GM18502 (cell line): ENCODE data around the gene UGT2B15.

Experiments
- ATAC-seq: cut with Tn5 transposase; IDR thresholded peaks from one replicate; pipeline ENCODE4 v1.9.1; 2021; ENCODE audit warnings: mild to moderate bottlenecking; ENCODE audit not compliant: unreplicated experiment, poor library complexity

The UGT2B15 gene

GRCh38 chr4:68657022-68657594 is 13.3 kb downstream of the UGT2B15 start:
- peak; percentile 78 for ATAC-seq

GRCh38 chr4:68656445-68656973 is 13.9 kb downstream of the UGT2B15 start:
- peak; percentile 53 for ATAC-seq

GRCh38 chr4:68655764-68656444 is 14.5 kb downstream of the UGT2B15 start:
- ATAC-seq, result peak; percentile 6

- ATAC-seq, result no peak
Observed at GRCh38 chr4:68654946-68655721, 15.3 kb downstream of the UGT2B15 start.

- no peak for ATAC-seq
Observed at GRCh38 chr4:68651932-68652331, 18.5 kb downstream of the UGT2B15 start.

GRCh38 chr4:68630371-68630770 is 40.1 kb downstream of the UGT2B15 start:
- no peak for ATAC-seq

- peak; percentile 79 for ATAC-seq
Observed at GRCh38 chr4:68622731-68623130, 47.7 kb downstream of the UGT2B15 start.

GRCh38 chr4:68617003-68617698 is 53.3 kb downstream of the UGT2B15 start:
- ATAC-seq, result no peak

GRCh38 chr4:68615699-68616422 is 54.6 kb downstream of the UGT2B15 start:
- no peak for ATAC-seq

GRCh38 chr4:68613752-68614151 is 56.7 kb downstream of the UGT2B15 start:
- no peak for ATAC-seq

GRCh38 chr4:68606240-68606639 is 64.2 kb downstream of the UGT2B15 start:
- ATAC-seq, result no peak

- ATAC-seq, result no peak
Observed at GRCh38 chr4:68599150-68599549, 71.3 kb downstream of the UGT2B15 start.

GRCh38 chr4:68597482-68597881 is 73.0 kb downstream of the UGT2B15 start:
- no peak for ATAC-seq
